K562 (cell line): Measurements from ENCODE around the gene DEF6.

ENCODE experiments used
- CTCF ChIP-seq, 3 experiments: IDR thresholded peaks in 2 of 3; conservative IDR thresholded peaks in 1 of 3; 2 replicates each; pipeline ENCODE4 v1.5.1; 2011 to 2012; ENCODE audit warnings: low read length in 3 of 3, mild to moderate bottlenecking in 3 of 3, control low read depth in 2 of 3, improper control_type of control experiment in 1 of 3, inconsistent platforms in 1 of 3, low read depth in 1 of 3, mixed read lengths in 1 of 3, moderate library complexity in 1 of 3; ENCODE audit not compliant: insufficient read depth in 2 of 3
- FIP1L1 ChIP-seq: fragments of 200-400 bp; formaldehyde crosslinking; IDR thresholded peaks from 2 replicates; pipeline ENCODE4 v1.6.1; 2018; ENCODE audit warnings: mild to moderate bottlenecking, low read depth, low read length; ENCODE audit not compliant: poor library complexity, severe bottlenecking
- MAFK ChIP-seq: IDR thresholded peaks from 2 replicates; pipeline ENCODE4 v1.6.1; 2011; ENCODE audit warnings: low read length, improper control_type of control experiment
- POLR2A ChIP-seq: fragments of 450-650 bp; conservative IDR thresholded peaks from 2 replicates; pipeline ENCODE4 v1.6.1; 2016
- RCOR1 ChIP-seq, 2 experiments: IDR thresholded peaks; 2 replicates each; pipeline ENCODE4 v1.6.1; 2012; ENCODE audit warnings: low read depth in 2 of 2, low read length in 2 of 2, borderline replicate concordance in 1 of 2, improper control_type of control experiment in 1 of 2
- TCF7 ChIP-seq: sonication (generic); IDR thresholded peaks from 2 replicates; pipeline ENCODE4 v1.6.1; 2016; ENCODE audit warnings: antibody characterized with exemption, borderline replicate concordance
- ZBED1 ChIP-seq: IDR thresholded peaks from 2 replicates; pipeline ENCODE4 v1.6.1; 2014

GRCh38 chr6:35296931-35297600, 552 bp upstream of the DEF6 start:
- no peak for TF ChIP-seq RCOR1 (IDR thresholded peaks at IDR 0.05; ENCODE audit: borderline replicate concordance in 1 of 2, low read depth in 2 of 2, low read length in 2 of 2)
- no peak for TF ChIP-seq POLR2A
- no peak for TF ChIP-seq MAFK
- no peak for TF ChIP-seq CTCF (IDR thresholded peaks at IDR 0.05 in 2 of 3, conservative IDR thresholded peaks at IDR 0.05 in 1 of 3; ENCODE audit: insufficient read depth in 2 of 3, low read depth in 1 of 3, low read length in 3 of 3)
- no peak for TF ChIP-seq ZBED1
- no peak for TF ChIP-seq FIP1L1
- no peak for TF ChIP-seq TCF7
